Ishikawa (cell line): ENCODE measurements around the gene ANKRD62.

Source experiments
- CEBPB ChIP-seq: IDR thresholded peaks from 2 replicates; pipeline ENCODE4 v1.6.1; 2012
- CREB1 ChIP-seq: IDR thresholded peaks from 2 replicates; pipeline ENCODE4 v1.6.1; 2012; ENCODE audit warnings: low read depth
- EGR1 ChIP-seq: IDR thresholded peaks from 2 replicates; pipeline ENCODE4 v1.6.1; 2012
- NFIC ChIP-seq: IDR thresholded peaks from 2 replicates; pipeline ENCODE4 v1.6.1; 2012
- TAF1 ChIP-seq: IDR thresholded peaks from 2 replicates; pipeline ENCODE4 v1.6.1; 2012; ENCODE audit warnings: low read depth, mild to moderate bottlenecking
- YY1 ChIP-seq: IDR thresholded peaks from 2 replicates; pipeline ENCODE4 v1.6.1; 2012; ENCODE audit warnings: low read depth
- TF ChIP-seq, protein P1 (sequence below): IDR thresholded peaks from 2 replicates; pipeline ENCODE4 v1.6.1; 2012
- TF ChIP-seq, protein P2 (sequence below): IDR thresholded peaks from 2 replicates; pipeline ENCODE4 v1.6.1; 2012; ENCODE audit warnings: low read depth, mild to moderate bottlenecking

DNA sequence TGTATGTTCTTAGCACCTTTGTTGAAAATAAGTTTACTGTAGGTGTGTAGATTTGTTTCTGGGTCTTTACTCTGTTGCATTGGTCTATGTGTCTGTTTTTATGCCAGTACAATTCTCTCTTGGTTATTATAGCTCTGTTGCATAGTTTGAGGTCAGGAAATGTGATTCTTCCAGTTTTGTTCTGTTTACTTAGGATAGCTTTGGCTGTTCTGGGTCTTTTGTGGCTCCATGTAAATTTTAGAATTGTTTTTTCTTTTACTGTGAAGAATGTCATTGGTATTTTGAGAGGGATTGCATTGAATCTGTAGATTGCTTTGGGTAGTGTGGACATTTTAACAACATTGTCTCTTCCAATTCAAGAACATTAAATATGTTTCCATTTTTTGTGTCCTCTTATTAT lies 69.1 kb downstream of the ANKRD62 start:
- TF ChIP-seq EGR1 (no peak), CREB1 (no peak), TAF1 (no peak), YY1 (no peak), CEBPB (no peak), NFIC (no peak)
- TF ChIP-seq, protein P1, sequence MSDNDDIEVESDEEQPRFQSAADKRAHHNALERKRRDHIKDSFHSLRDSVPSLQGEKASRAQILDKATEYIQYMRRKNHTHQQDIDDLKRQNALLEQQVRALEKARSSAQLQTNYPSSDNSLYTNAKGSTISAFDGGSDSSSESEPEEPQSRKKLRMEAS, result no peak
- TF ChIP-seq, protein P2, sequence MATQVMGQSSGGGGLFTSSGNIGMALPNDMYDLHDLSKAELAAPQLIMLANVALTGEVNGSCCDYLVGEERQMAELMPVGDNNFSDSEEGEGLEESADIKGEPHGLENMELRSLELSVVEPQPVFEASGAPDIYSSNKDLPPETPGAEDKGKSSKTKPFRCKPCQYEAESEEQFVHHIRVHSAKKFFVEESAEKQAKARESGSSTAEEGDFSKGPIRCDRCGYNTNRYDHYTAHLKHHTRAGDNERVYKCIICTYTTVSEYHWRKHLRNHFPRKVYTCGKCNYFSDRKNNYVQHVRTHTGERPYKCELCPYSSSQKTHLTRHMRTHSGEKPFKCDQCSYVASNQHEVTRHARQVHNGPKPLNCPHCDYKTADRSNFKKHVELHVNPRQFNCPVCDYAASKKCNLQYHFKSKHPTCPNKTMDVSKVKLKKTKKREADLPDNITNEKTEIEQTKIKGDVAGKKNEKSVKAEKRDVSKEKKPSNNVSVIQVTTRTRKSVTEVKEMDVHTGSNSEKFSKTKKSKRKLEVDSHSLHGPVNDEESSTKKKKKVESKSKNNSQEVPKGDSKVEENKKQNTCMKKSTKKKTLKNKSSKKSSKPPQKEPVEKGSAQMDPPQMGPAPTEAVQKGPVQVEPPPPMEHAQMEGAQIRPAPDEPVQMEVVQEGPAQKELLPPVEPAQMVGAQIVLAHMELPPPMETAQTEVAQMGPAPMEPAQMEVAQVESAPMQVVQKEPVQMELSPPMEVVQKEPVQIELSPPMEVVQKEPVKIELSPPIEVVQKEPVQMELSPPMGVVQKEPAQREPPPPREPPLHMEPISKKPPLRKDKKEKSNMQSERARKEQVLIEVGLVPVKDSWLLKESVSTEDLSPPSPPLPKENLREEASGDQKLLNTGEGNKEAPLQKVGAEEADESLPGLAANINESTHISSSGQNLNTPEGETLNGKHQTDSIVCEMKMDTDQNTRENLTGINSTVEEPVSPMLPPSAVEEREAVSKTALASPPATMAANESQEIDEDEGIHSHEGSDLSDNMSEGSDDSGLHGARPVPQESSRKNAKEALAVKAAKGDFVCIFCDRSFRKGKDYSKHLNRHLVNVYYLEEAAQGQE, result no peak
